Umbilical cord (tissue), 2 donors: ENCODE measurements around the gene CTNNBIP1. TPM values are rescaled to one million over a fixed set of nuclear protein-coding genes. Genes with fewer than 3 reads are reported as not detected.

ENCODE experiments used
- DNase-seq: peaks from one replicate; pipeline ENCODE4 v3.0.0-alpha.2; 2015; ENCODE audit warnings: low spot score
- total RNA-seq: library from RNA; depleted of rRNA; stranded (reverse); fragments of >200 nt; gene quantifications from one replicate; pipeline ENCODE4 v1.2.3, GENCODE V29; 2014; ENCODE audit warnings: low replicate concordance; ENCODE audit not compliant: insufficient read depth

CTNNBIP1 gene
- total RNA-seq, 1 donor from 2014 or later: 63.8 TPM

- DNase-seq: no peak
These were observed 51.6 kb downstream of the CTNNBIP1 start for GRCh38 chr1:9858293-9859035.

GRCh38 chr1:9855186-9855585 is 54.9 kb downstream of the CTNNBIP1 start:
- no peak for DNase-seq

- no peak for DNase-seq
These were observed 56.8 kb downstream of the CTNNBIP1 start for GRCh38 chr1:9853249-9853595.

GRCh38 chr1:9852410-9853248 is 57.4 kb downstream of the CTNNBIP1 start:
- DNase-seq: peak; percentile 84

GRCh38 chr1:9852004-9852403 is 58.1 kb downstream of the CTNNBIP1 start:
- DNase-seq: no peak

- DNase-seq: no peak
These were observed 59.5 kb downstream of the CTNNBIP1 start for GRCh38 chr1:9850442-9851162.

- no peak for DNase-seq
These were observed 60.2 kb downstream of the CTNNBIP1 start for GRCh38 chr1:9849691-9850441.

GRCh38 chr1:9848022-9848421 is 62.0 kb downstream of the CTNNBIP1 start:
- peak; percentile 27 for DNase-seq

- no peak for DNase-seq
These were observed 62.8 kb downstream of the CTNNBIP1 start for GRCh38 chr1:9847269-9847668.

GRCh38 chr1:9846611-9847171 is 63.4 kb downstream of the CTNNBIP1 start:
- DNase-seq: no peak

- DNase-seq: no peak
These were observed 64.2 kb downstream of the CTNNBIP1 start for GRCh38 chr1:9845914-9846313.

GRCh38 chr1:9844756-9845155 is 65.3 kb downstream of the CTNNBIP1 start:
- no peak for DNase-seq

GRCh38 chr1:9844106-9844505 is 66.0 kb downstream of the CTNNBIP1 start:
- no peak for DNase-seq

- DNase-seq: no peak
These were observed 66.5 kb downstream of the CTNNBIP1 start for GRCh38 chr1:9843576-9843945.

- DNase-seq: no peak
These were observed 67.1 kb downstream of the CTNNBIP1 start for GRCh38 chr1:9842781-9843575.

- peak; percentile 32 for DNase-seq
These were observed 67.9 kb downstream of the CTNNBIP1 start for GRCh38 chr1:9842073-9842711.

- DNase-seq: no peak
These were observed 68.6 kb downstream of the CTNNBIP1 start for GRCh38 chr1:9841460-9841859.

- no peak for DNase-seq
These were observed 69.9 kb downstream of the CTNNBIP1 start for GRCh38 chr1:9840176-9840575.

GRCh38 chr1:9838946-9839345 is 71.1 kb downstream of the CTNNBIP1 start:
- DNase-seq: no peak

GRCh38 chr1:9836632-9836960 is 73.5 kb downstream of the CTNNBIP1 start:
- no peak for DNase-seq
